Measurements from ENCODE around the gene CTLA4. TPM values are rescaled to one million over a fixed set of nuclear protein-coding genes. Genes with fewer than 3 reads are reported as not detected.
"Not testable (repeated sequence)": the region's sequence is repeated elsewhere in the genome, so short reads cannot be mapped to it uniquely, and the experiment has no call there.

CTLA4 gene
- total RNA-seq, 1 donor from 2014 or later, result not detected

GRCh38 chr2:203875471-203875870 is 7.9 kb downstream of the CTLA4 start:
- H3K36me3 ChIP-seq, result no peaks in the 10 kb centered on the region
- H3K27ac ChIP-seq, result no peak overlapping the region
- H3K9me3 ChIP-seq, result no peaks in the 10 kb centered on the region
- H3K27me3 ChIP-seq, result no peaks in the 10 kb centered on the region
- TF ChIP-seq CTCF (IDR thresholded peaks at IDR 0.05), result no peak
- no peak for DNase-seq (ENCODE audit: low spot score in 2 of 2)
- H3K4me1 ChIP-seq, result no peaks in the 10 kb centered on the region
- intact Hi-C loops (cut with DNase I), result no loop called here
- no peak overlapping the region for H3K4me3 ChIP-seq

- TF ChIP-seq CTCF (IDR thresholded peaks at IDR 0.05), result no peak
These were observed 8.8 kb downstream of the CTLA4 start for GRCh38 chr2:203876328-203876727.

GRCh38 chr2:203878063-203878462 is 10.5 kb downstream of the CTLA4 start:
- intact Hi-C loops (cut with DNase I), result no loop called here
- no peak overlapping the region for H3K27ac ChIP-seq
- no peaks in the 10 kb centered on the region for H3K36me3 ChIP-seq
- TF ChIP-seq CTCF (IDR thresholded peaks at IDR 0.05), result no peak
- no peaks in the 10 kb centered on the region for H3K4me1 ChIP-seq
- no peaks in the 10 kb centered on the region for H3K27me3 ChIP-seq
- H3K4me3 ChIP-seq, result no peak overlapping the region
- H3K9me3 ChIP-seq, result no peaks in the 10 kb centered on the region
- DNase-seq (ENCODE audit: low spot score in 2 of 2), result no peak

More at GRCh38 chr2:203876328-203876727, 8.8 kb downstream of the CTLA4 start:
- H3K4me3 ChIP-seq, result no peak overlapping the region
- H3K27me3 ChIP-seq, result no peaks in the 10 kb centered on the region
- intact Hi-C loops (cut with DNase I), result no loop called here
- no peaks in the 10 kb centered on the region for H3K36me3 ChIP-seq
- no peaks in the 10 kb centered on the region for H3K9me3 ChIP-seq
- H3K27ac ChIP-seq, result no peak overlapping the region
- no peaks in the 10 kb centered on the region for H3K4me1 ChIP-seq
- DNase-seq (ENCODE audit: low spot score in 2 of 2), result no peak

GRCh38 chr2:203880557-203881125 is 13.1 kb downstream of the CTLA4 start:
- no peak for TF ChIP-seq CTCF (IDR thresholded peaks at IDR 0.05)
- no peak for DNase-seq (ENCODE audit: low spot score in 2 of 2)
- H3K27ac ChIP-seq, result no peak overlapping the region
- no peak overlapping the region for H3K4me3 ChIP-seq
- H3K36me3 ChIP-seq, result no peaks in the 10 kb centered on the region
- H3K27me3 ChIP-seq, result no peaks in the 10 kb centered on the region
- intact Hi-C loops (cut with DNase I), result no loop called here
- no peaks in the 10 kb centered on the region for H3K4me1 ChIP-seq
- H3K9me3 ChIP-seq, result no peaks in the 10 kb centered on the region

- intact Hi-C loops (cut with DNase I); H3K4me3 ChIP-seq; H3K27ac ChIP-seq: not testable (repeated sequence)
These were observed 13.6 kb downstream of the CTLA4 start for GRCh38 chr2:203881185-203881584.

GRCh38 chr2:203882551-203882950 is 15.0 kb downstream of the CTLA4 start:
- Histone ChIP-seq H3K27me3 (no peaks in the 10 kb centered on the region), H3K4me1 (no peaks in the 10 kb centered on the region), H3K36me3 (no peaks in the 10 kb centered on the region), H3K27ac (no peak overlapping the region), H3K9me3 (no peaks in the 10 kb centered on the region), H3K4me3 (no peak overlapping the region)
- DNase-seq (ENCODE audit: low spot score in 2 of 2), result no peak
- intact Hi-C loops (cut with DNase I), result no loop called here
- no peak for TF ChIP-seq CTCF (IDR thresholded peaks at IDR 0.05)

More at GRCh38 chr2:203881185-203881584, 13.6 kb downstream of the CTLA4 start:
- H3K4me1 ChIP-seq; H3K27me3 ChIP-seq; DNase-seq (ENCODE audit: low spot score in 2 of 2); H3K36me3 ChIP-seq; H3K9me3 ChIP-seq: not testable (repeated sequence)
